Fibroblast of pulmonary artery (primary cell): ENCODE measurements around the gene ESYT1.
A peak's percentile ranks its signal among the peaks of the same experiment; 100 is the strongest.
"Not testable (repeated sequence)": the region's sequence is repeated elsewhere in the genome, so short reads cannot be mapped to it uniquely, and the experiment has no call there.

Experiments
- DNase-seq: peaks from one replicate; pipeline ENCODE4 v3.0.0-alpha.2; 2010; ENCODE audit warnings: low read depth
- H3K4me3 ChIP-seq: replicated peaks from 2 replicates; pipeline ENCODE4 v1.5.1; 2011; ENCODE audit warnings: low read depth, mild to moderate bottlenecking, control low read depth, low read length, moderate library complexity
- TF ChIP-seq, protein P1 (sequence below): IDR thresholded peaks from 2 replicates; pipeline ENCODE4 v1.5.1; 2011; ENCODE audit warnings: mild to moderate bottlenecking, control low read depth, low read length, inconsistent platforms; ENCODE audit errors: missing control alignments

ESYT1 gene

DNA sequence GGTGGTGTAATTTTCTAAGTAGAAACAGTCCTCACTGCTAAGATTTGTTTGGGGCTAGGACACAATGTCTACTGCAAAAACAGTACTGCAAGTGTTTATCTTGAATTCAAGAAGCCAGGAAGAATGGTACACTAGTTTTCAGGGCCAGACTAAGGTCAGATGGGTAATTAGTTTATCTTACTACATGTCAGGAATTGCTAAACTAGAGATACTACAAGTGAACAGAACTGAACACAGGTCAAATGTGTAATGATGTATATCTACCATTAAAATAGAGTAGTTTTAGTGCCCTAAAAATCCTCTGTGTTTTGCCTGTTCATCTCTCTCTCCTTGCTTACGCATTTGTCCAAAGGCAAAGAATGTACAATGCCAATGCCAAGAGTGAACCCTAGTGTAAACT, 14.0 kb upstream of the ESYT1 start:
- DNase-seq: no peak
- TF ChIP-seq, protein P1, sequence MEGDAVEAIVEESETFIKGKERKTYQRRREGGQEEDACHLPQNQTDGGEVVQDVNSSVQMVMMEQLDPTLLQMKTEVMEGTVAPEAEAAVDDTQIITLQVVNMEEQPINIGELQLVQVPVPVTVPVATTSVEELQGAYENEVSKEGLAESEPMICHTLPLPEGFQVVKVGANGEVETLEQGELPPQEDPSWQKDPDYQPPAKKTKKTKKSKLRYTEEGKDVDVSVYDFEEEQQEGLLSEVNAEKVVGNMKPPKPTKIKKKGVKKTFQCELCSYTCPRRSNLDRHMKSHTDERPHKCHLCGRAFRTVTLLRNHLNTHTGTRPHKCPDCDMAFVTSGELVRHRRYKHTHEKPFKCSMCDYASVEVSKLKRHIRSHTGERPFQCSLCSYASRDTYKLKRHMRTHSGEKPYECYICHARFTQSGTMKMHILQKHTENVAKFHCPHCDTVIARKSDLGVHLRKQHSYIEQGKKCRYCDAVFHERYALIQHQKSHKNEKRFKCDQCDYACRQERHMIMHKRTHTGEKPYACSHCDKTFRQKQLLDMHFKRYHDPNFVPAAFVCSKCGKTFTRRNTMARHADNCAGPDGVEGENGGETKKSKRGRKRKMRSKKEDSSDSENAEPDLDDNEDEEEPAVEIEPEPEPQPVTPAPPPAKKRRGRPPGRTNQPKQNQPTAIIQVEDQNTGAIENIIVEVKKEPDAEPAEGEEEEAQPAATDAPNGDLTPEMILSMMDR: no peak
- H3K4me3 ChIP-seq: no peak overlapping the region

- peak; percentile 45 for DNase-seq
Observed at GRCh38 chr12:56115329-56115728, 12.7 kb upstream of the ESYT1 start.

GRCh38 chr12:56116267-56117081, 11.6 kb upstream of the ESYT1 start, which contains the start of gene RPL41:
Gene RPL41 (plus strand): TSS chr12:56116633.
- TF ChIP-seq, protein P1: no peak

More at GRCh38 chr12:56115329-56115728, 12.7 kb upstream of the ESYT1 start:
- TF ChIP-seq, protein P1: no peak
- peak overlapping the region; percentile 86 for H3K4me3 ChIP-seq

GRCh38 chr12:56117082-56117706, 10.9 kb upstream of the ESYT1 start:
- DNase-seq: not testable (repeated sequence)
- peak overlapping the region; percentile 92 for H3K4me3 ChIP-seq

More at GRCh38 chr12:56116267-56117081, 11.6 kb upstream of the ESYT1 start, which contains the start of gene RPL41:
- peak; percentile 96 for DNase-seq
- peak within 1 kb of the TSS; percentile 86 for H3K4me3 ChIP-seq

DNA sequence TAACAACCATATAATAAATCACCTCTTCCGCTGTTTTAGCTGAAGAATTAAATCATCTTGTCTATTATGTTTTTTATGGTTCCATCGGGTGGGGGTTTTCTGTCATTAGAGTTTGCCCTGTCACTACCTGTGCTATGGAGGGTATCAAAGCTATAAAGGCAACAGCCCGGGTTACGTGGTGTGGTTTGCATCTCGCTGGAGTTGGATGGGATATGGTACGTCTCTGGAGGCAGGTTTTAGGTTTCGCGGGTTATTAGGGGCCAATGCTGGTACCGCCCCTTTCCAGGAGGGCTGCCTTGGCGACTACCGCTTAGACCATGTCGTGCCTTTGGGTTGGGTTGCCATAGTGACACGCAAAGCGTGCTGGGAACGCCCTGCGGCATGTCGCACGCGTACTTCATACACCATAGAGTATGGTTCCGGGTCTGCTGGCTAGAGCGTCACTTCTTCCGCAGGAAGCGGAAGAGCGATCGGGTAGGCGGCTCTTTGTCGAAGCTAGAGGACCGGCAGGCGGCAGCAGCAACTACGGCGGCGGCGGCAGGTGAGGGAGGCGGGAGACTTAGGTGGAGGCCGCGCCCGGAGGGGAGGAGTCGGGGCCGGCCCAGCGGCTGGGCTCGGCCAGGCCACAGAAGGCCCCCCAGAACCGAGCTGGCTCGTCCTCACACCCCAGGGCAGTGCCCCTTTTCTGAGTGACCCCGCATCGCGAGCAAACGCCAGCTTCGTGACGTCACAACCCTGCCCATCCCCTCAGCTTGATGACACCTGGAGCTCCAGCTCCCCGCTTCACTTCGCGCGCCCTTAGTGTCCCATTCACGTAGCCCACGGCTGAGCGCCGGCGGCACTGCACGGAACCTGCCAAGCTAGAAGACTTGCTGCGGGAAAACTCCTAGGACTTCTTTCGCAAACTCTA, 10.0 kb upstream of the ESYT1 start, which contains the start of gene ZC3H10:
ZC3H10 (plus strand) TSS at position 489 of the 910 bp plus-strand sequence. CDS start 2,297 bp downstream, outside the sequence.
- peak within 1 kb of the TSS; percentile 92 for H3K4me3 ChIP-seq
- TF ChIP-seq, protein P1: peak; percentile 43
- DNase-seq: peak; percentile 100

GRCh38 chr12:56118688-56119357, 9.2 kb upstream of the ESYT1 start:
- TF ChIP-seq, protein P1: no peak
- no peak for DNase-seq
- H3K4me3 ChIP-seq: peak overlapping the region; percentile 92
